Left ventricle myocardium superior (tissue), 1 donor: ENCODE data around the gene GPR39. TPM values are rescaled to one million over a fixed set of nuclear protein-coding genes. Genes with fewer than 3 reads are reported as not detected.

Source experiments
- ATAC-seq: fragments of 200-7000 bp; cut with Tn5 transposase; one replicate; pipeline ENCODE4 v1.9.1; 2020; ENCODE audit warnings: mild to moderate bottlenecking, moderate library complexity
- DNase-seq: peaks from one replicate; pipeline ENCODE4 v3.0.0-alpha.2; 2020
- intact Hi-C: fragments of 100-400 bp; cut with micrococcal nuclease; formaldehyde crosslinking; loops from one replicate; pipeline ENCODE4 v1.11.0; 2022
- total RNA-seq: library from RNA; stranded (reverse); fragmentation: NEBNext Ultra II Directional; extraction: Animal tissue kit (Norgen Biotek cat#: 25700); gene quantifications from one replicate; pipeline ENCODE4 v1.2.1, GENCODE V29; 2021
- donor health status: DM: no; HTN: yes; CAD: no; lungs with severe emphysema.

Gene GPR39
- total RNA-seq, 1 donor from 2014 or later, result not detected

GRCh38 chr2:132404056-132404455 is 12.5 kb upstream of the GPR39 start:
- DNase-seq (no peak), ATAC-seq (no peak)
- intact Hi-C loops, result no loop called here

- intact Hi-C loops, result no loop called here
- ATAC-seq (no peak), DNase-seq (no peak)
Measured at GRCh38 chr2:132407784-132408183, 8.8 kb upstream of the GPR39 start.

GRCh38 chr2:132412021-132412420 is 4.6 kb upstream of the GPR39 start:
- ATAC-seq, result no peak

GRCh38 chr2:132414081-132414480 is 2.5 kb upstream of the GPR39 start:
- DNase-seq (no peak), ATAC-seq (no peak)
- intact Hi-C loops, result no loop called here

More at GRCh38 chr2:132412021-132412420, 4.6 kb upstream of the GPR39 start:
- no peak for DNase-seq
- intact Hi-C loops, result no loop called here

- intact Hi-C loops, result no loop called here
- ATAC-seq (no peak), DNase-seq (no peak)
Measured at GRCh38 chr2:132415256-132415914, 1.2 kb upstream of the GPR39 start.

- ATAC-seq (peak; percentile 88), DNase-seq (peak; percentile 56)
- intact Hi-C loops, result no loop called here
Measured at GRCh38 chr2:132415915-132416722, 486 bp upstream of the GPR39 start.

- intact Hi-C loops, result no loop called here
- DNase-seq (no peak), ATAC-seq (no peak)
Measured at GRCh38 chr2:132417430-132418035, 928 bp downstream of the GPR39 start.

GRCh38 chr2:132419235-132419634 is 2.6 kb downstream of the GPR39 start:
- intact Hi-C loops, result no loop called here
- ATAC-seq (no peak), DNase-seq (no peak)

GRCh38 chr2:132419941-132420340 is 3.3 kb downstream of the GPR39 start:
- no peak for DNase-seq
- intact Hi-C loops, result no loop called here
- ATAC-seq, result no peak

GRCh38 chr2:132420816-132421805 is 4.5 kb downstream of the GPR39 start:
- intact Hi-C loops, result no loop called here
- no peak for ATAC-seq
- no peak for DNase-seq

GRCh38 chr2:132422736-132423135 is 6.1 kb downstream of the GPR39 start:
- ATAC-seq, result no peak
- intact Hi-C loops, result no loop called here
- DNase-seq, result no peak

GRCh38 chr2:132424526-132425121 is 8.0 kb downstream of the GPR39 start:
- no peak for DNase-seq
- intact Hi-C loops, result no loop called here
- ATAC-seq, result peak; percentile 84

GRCh38 chr2:132426033-132426432 is 9.4 kb downstream of the GPR39 start:
- ATAC-seq (no peak), DNase-seq (no peak)
- intact Hi-C loops, result no loop called here

- DNase-seq, result no peak
- no peak for ATAC-seq
- intact Hi-C loops, result no loop called here
Measured at GRCh38 chr2:132426656-132427055, 10.1 kb downstream of the GPR39 start.

- no peak for ATAC-seq
- no peak for DNase-seq
- intact Hi-C loops, result no loop called here
Measured at GRCh38 chr2:132429351-132429750, 12.7 kb downstream of the GPR39 start.

- intact Hi-C loops, result no loop called here
- no peak for ATAC-seq
- DNase-seq, result no peak
Measured at GRCh38 chr2:132429941-132430573, 13.5 kb downstream of the GPR39 start.

- no peak for DNase-seq
- intact Hi-C loops, result no loop called here
- no peak for ATAC-seq
Measured at GRCh38 chr2:132430895-132431294, 14.3 kb downstream of the GPR39 start.

GRCh38 chr2:132437852-132438669 is 21.5 kb downstream of the GPR39 start:
- intact Hi-C loops, result no loop called here
- ATAC-seq (no peak), DNase-seq (no peak)
